ENCODE results near the gene EMILIN1. TPM values are rescaled to one million over a fixed set of nuclear protein-coding genes. Genes with fewer than 3 reads are reported as not detected.

Gene EMILIN1
- total and polyA plus RNA-seq, 2 donors (not counting 3 experiments of a cell fraction or from before 2014, with no cell fraction given), result 11.7 to 16.6 TPM

DNA sequence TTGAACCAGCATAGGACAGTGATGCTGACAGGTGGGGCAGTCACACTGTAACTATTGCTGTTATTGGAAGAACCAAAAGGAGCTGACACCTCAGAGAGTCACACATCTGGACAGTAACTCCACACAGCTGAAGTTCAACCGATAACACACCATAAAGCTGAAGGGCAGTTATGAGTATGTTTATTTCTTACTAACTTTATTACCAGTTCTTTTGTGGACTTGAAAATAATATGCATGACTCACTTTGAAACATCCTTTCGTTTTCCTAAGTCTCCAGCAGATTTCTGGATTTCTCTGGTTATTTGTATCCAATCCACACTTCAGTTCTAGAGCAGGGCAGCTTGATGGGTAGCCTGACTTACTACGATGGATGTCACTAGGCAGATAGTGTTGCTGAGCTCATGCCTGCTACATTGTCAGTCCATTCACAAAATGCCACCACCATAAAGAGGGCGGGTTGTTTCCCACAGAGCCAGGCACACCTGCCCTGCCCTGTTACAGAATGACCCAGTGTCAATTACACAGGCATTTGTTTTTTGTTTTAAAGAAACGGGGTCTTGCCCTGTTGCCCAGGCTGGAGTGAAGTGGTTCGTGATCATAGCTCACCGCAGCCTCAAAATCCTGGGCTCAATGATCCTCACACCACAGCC is 35.3 kb upstream of the EMILIN1 start:
- dilution Hi-C loops (cut with MboI; ENCODE audit: extremely low pct_ligation_motif_present, low sequenced_read_pairs), result no loop called here
- POLR2A ChIA-PET, result no interaction called here
- FAIRE-seq, result no peak

DNA sequence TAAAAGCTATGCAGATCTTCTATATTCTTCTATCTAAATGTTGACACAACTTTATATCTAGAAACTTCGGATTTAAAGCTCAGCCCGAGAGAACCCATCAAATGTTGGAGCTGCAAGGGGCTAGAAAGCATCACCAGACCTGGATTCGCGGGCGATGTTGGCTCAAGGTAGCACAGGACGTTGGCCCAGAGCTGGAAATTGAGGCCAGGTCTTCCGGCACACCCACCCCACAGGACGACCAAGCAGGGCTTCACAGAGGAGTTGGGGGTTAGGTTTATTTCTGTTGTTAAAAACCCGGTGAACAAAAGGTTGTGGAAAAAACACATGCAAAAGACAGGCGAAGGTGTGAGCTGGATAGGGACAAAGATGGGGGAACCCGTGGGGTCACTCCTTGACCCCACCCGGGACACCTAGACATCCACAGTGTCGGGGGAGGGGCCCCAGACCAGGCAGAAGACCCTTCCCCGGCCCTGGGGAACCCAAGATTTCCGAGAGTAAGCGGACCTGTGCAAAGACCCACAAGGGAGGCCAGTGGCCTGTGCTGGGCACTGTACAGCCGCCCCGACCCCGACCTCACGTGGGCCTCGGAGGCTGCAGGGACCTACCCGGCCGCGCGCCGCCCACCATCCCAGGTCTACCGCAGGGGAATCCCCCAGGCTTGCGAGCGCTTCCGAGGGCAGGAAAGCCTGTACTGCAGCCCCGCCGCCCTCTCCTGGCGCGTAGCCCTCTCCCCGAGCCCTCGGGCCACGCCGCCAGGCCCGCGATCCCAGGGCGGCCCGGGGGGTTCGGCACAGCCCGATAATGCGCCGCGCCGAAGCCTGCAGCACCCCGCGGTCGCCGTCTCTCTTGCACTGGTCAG is 28.8 kb upstream of the EMILIN1 start:
- DNase-seq (ENCODE audit: low read depth, low spot score) (no peak), FAIRE-seq (no peak)
- dilution Hi-C loops (cut with MboI; ENCODE audit: extremely low pct_ligation_motif_present, low sequenced_read_pairs) (no loop called here), intact Hi-C loops (cut with micrococcal nuclease) (loop anchor here (1.0 kb wide), 3 partner anchors 17 to 37 kb away; partner anchors contain the start of genes KHK and TMEM214)
- Histone ChIP-seq H3K27me3 (ENCODE audit: control insufficient read depth in 2 of 2, insufficient read depth in 2 of 2, low read length in 2 of 2) (no peaks in the 10 kb centered on the region), H3K4me3 (replicated peaks in 1 of 3; ENCODE audit: insufficient read depth in 1 of 3, low read depth in 1 of 3, low read length in 3 of 3) (peak overlapping the region; percentile 44 to 76 (median 54)), H3K79me2 (ENCODE audit: control insufficient read depth, insufficient read depth, low read length) (no peaks in the 10 kb centered on the region), H3K4me1 (ENCODE audit: control insufficient read depth, extremely low read depth, insufficient read depth, low read length) (peaks cover 12% of the 10 kb centered on the region), H3K9ac (replicated peaks; ENCODE audit: extremely low read depth, insufficient read depth, low read length) (peak overlapping the region; percentile 31), H2AFZ (ENCODE audit: low read depth, low read length) (peak overlapping the region; percentile 86), H3K36me3 (ENCODE audit: control insufficient read depth in 2 of 2, extremely low read depth in 1 of 2, insufficient read depth in 2 of 2, low read length in 2 of 2) (peaks cover 0 to 11% of the 10 kb centered on the region in 2 experiments), H3K27ac (ENCODE audit: insufficient read depth, low read depth, low read length) (peak overlapping the region; percentile 25), H3K4me2 (ENCODE audit: insufficient read depth, low read length) (peak overlapping the region; percentile 82), H4K20me1 (replicated peaks; ENCODE audit: control insufficient read depth, extremely low read depth, insufficient read depth, low read length) (no peaks in the 10 kb centered on the region), H3K9me1 (replicated peaks; ENCODE audit: control insufficient read depth, extremely low read depth, insufficient read depth, low read length) (no peaks in the 10 kb centered on the region), H3K9me3 (replicated peaks; ENCODE audit: control insufficient read depth, insufficient read depth, low read length) (no peaks in the 10 kb centered on the region)
- CTCF ChIA-PET, result interaction anchor here (1.0 to 5.9 kb wide), 12 partner anchors 11 to 254 kb away, joined by 3 to 39 read pairs (median 6); partner anchors contain the start of genes KHK, OST4, PREB and TMEM214
- TF ChIP-seq POLR2AphosphoS5 (IDR thresholded peaks at IDR 0.05; ENCODE audit: insufficient read depth, low read depth, low read length) (peak; percentile 37), FOS (IDR thresholded peaks at IDR 0.05; ENCODE audit: borderline replicate concordance, insufficient read depth, low read length) (no peak), GATA2 (IDR thresholded peaks at IDR 0.05; ENCODE audit: insufficient read depth, insufficient read length, low read depth, low read length) (no peak), JUN (IDR thresholded peaks at IDR 0.05; ENCODE audit: borderline replicate concordance, insufficient read depth, insufficient read length, low read depth) (no peak), MYC (IDR thresholded peaks at IDR 0.05; ENCODE audit: low read depth, low read length) (no peak), POLR2A (IDR thresholded peaks at IDR 0.05; ENCODE audit: low read depth, low read length) (no peak)
- TF ChIP-seq, protein P1, sequence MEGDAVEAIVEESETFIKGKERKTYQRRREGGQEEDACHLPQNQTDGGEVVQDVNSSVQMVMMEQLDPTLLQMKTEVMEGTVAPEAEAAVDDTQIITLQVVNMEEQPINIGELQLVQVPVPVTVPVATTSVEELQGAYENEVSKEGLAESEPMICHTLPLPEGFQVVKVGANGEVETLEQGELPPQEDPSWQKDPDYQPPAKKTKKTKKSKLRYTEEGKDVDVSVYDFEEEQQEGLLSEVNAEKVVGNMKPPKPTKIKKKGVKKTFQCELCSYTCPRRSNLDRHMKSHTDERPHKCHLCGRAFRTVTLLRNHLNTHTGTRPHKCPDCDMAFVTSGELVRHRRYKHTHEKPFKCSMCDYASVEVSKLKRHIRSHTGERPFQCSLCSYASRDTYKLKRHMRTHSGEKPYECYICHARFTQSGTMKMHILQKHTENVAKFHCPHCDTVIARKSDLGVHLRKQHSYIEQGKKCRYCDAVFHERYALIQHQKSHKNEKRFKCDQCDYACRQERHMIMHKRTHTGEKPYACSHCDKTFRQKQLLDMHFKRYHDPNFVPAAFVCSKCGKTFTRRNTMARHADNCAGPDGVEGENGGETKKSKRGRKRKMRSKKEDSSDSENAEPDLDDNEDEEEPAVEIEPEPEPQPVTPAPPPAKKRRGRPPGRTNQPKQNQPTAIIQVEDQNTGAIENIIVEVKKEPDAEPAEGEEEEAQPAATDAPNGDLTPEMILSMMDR (IDR thresholded peaks at IDR 0.05; ENCODE audit: extremely low read depth in 1 of 2, insufficient read depth in 1 of 2, low read depth in 1 of 2, low read length in 2 of 2), result no peak
- TF ChIP-seq, protein P2, sequence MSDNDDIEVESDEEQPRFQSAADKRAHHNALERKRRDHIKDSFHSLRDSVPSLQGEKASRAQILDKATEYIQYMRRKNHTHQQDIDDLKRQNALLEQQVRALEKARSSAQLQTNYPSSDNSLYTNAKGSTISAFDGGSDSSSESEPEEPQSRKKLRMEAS (IDR thresholded peaks at IDR 0.05; ENCODE audit: insufficient read depth, insufficient read length), result no peak
- POLR2A ChIA-PET, result interaction anchor here (0.8 to 2.2 kb wide), 2 partner anchors 22 to 84 kb away, joined by 3 to 7 read pairs; partner anchors contain the start of genes OST4 and PREB
- no TSS peak for BruUV-seq (replicated peaks)

More for the DNA sequence above, 35.3 kb upstream of the EMILIN1 start:
- Histone ChIP-seq H3K9ac (replicated peaks; ENCODE audit: extremely low read depth, insufficient read depth, low read length) (no peak overlapping the region), H2AFZ (ENCODE audit: low read depth, low read length) (no peak overlapping the region), H3K79me2 (ENCODE audit: control insufficient read depth, insufficient read depth, low read length) (no peaks in the 10 kb centered on the region), H3K27ac (ENCODE audit: insufficient read depth, low read depth, low read length) (no peak overlapping the region), H3K4me3 (replicated peaks in 1 of 3; ENCODE audit: insufficient read depth in 1 of 3, low read depth in 1 of 3, low read length in 3 of 3) (no peak overlapping the region), H4K20me1 (replicated peaks; ENCODE audit: control insufficient read depth, extremely low read depth, insufficient read depth, low read length) (no peaks in the 10 kb centered on the region), H3K4me1 (ENCODE audit: control insufficient read depth, extremely low read depth, insufficient read depth, low read length) (no peaks in the 10 kb centered on the region), H3K27me3 (ENCODE audit: control insufficient read depth in 2 of 2, insufficient read depth in 2 of 2, low read length in 2 of 2) (no peaks in the 10 kb centered on the region), H3K9me3 (replicated peaks; ENCODE audit: control insufficient read depth, insufficient read depth, low read length) (no peaks in the 10 kb centered on the region), H3K4me2 (ENCODE audit: insufficient read depth, low read length) (no peak overlapping the region), H3K36me3 (ENCODE audit: control insufficient read depth in 2 of 2, extremely low read depth in 1 of 2, insufficient read depth in 2 of 2, low read length in 2 of 2) (peaks cover 17 to 36% of the 10 kb centered on the region in 2 experiments), H3K9me1 (replicated peaks; ENCODE audit: control insufficient read depth, extremely low read depth, insufficient read depth, low read length) (no peaks in the 10 kb centered on the region)
- CTCF ChIA-PET, result interaction anchor here (0.5 to 1.6 kb wide), 3 partner anchors 44 to 81 kb away, joined by 3 to 4 read pairs (median 3); partner anchors contain the start of gene KHK
- BruUV-seq (replicated peaks), result no TSS peak
- TF ChIP-seq POLR2A (IDR thresholded peaks at IDR 0.05; ENCODE audit: low read depth, low read length) (no peak), FOS (IDR thresholded peaks at IDR 0.05; ENCODE audit: borderline replicate concordance, insufficient read depth, low read length) (no peak)
- TF ChIP-seq, protein P2 (IDR thresholded peaks at IDR 0.05; ENCODE audit: insufficient read depth, insufficient read length), result no peak
- intact Hi-C loops (cut with micrococcal nuclease), result no loop called here
- no peak for DNase-seq (ENCODE audit: low read depth, low spot score)

All from endothelial cell of umbilical vein (primary cell).